D721Med (cell line): ENCODE data around the gene MIER2.

Experiments used
- DNase-seq: peaks from one replicate; pipeline ENCODE4 v3.0.0; 2011; ENCODE audit warnings: low spot score; ENCODE audit not compliant: insufficient read length
- FAIRE-seq: peaks from 2 replicates; lab custom pipeline; 2011; peaks lifted over from hg19 to GRCh38; lab: Jason Lieb, UNC
- CTCF ChIP-seq: IDR thresholded peaks from 2 replicates; pipeline ENCODE4 v1.5.1; 2012; ENCODE audit warnings: mild to moderate bottlenecking, control low read depth; ENCODE audit not compliant: insufficient read depth; ENCODE audit errors: missing control alignments

MIER2 gene

GRCh38 chr19:318509-318774 is 26.2 kb downstream of the MIER2 start:
- FAIRE-seq, result no peak
- DNase-seq, result no peak
- no peak for TF ChIP-seq CTCF

GRCh38 chr19:317710-318508 is 26.7 kb downstream of the MIER2 start:
- no peak for DNase-seq
- TF ChIP-seq CTCF, result no peak
- FAIRE-seq, result no peak

- no peak for TF ChIP-seq CTCF
- FAIRE-seq (no peak), DNase-seq (no peak)
Measured at GRCh38 chr19:315811-316210, 28.8 kb downstream of the MIER2 start.

- TF ChIP-seq CTCF, result no peak
- FAIRE-seq (no peak), DNase-seq (no peak)
Measured at GRCh38 chr19:313988-314815, 30.4 kb downstream of the MIER2 start.

- no peak for DNase-seq
Measured at GRCh38 chr19:313169-313987, 31.2 kb downstream of the MIER2 start.

GRCh38 chr19:311813-312261 is 32.8 kb downstream of the MIER2 start:
- FAIRE-seq (no peak), DNase-seq (no peak)
- no peak for TF ChIP-seq CTCF

More at GRCh38 chr19:313169-313987, 31.2 kb downstream of the MIER2 start:
- no peak for TF ChIP-seq CTCF
- no peak for FAIRE-seq
